HepG2 (cell line): Measurements from ENCODE around the gene S100A16. TPM values are rescaled to one million over a fixed set of nuclear protein-coding genes. Genes with fewer than 3 reads are reported as not detected.

Source experiments
- ASH2L ChIP-seq: fragments of 300-600, 200-600 bp; sonication (generic); IDR thresholded peaks from 2 replicates; pipeline ENCODE4 v1.7.0; 2017; ENCODE audit warnings: low read depth, mild to moderate bottlenecking, moderate library complexity, mixed read lengths, low read length; ENCODE audit not compliant: insufficient read length
- BRF2 ChIP-seq: sonication (generic); formaldehyde crosslinking; IDR thresholded peaks from 2 replicates; pipeline ENCODE4 v1.8.1; 2022; ENCODE audit warnings: mild to moderate bottlenecking, missing genetic modification reagents
- EZH2 ChIP-seq: conservative IDR thresholded peaks from 2 replicates; pipeline ENCODE4 v1.6.1; 2012; ENCODE audit warnings: mild to moderate bottlenecking, low read depth, low read length, moderate library complexity
- FIP1L1 ChIP-seq: fragments of 200-400 bp; formaldehyde crosslinking; IDR thresholded peaks from 2 replicates; pipeline ENCODE4 v1.6.1; 2018; ENCODE audit warnings: low read depth, mild to moderate bottlenecking, low read length, moderate library complexity, borderline replicate concordance; ENCODE audit not compliant: insufficient read depth
- FOXC1 ChIP-seq: sonication (generic); formaldehyde crosslinking; IDR thresholded peaks from 2 replicates; pipeline ENCODE4 v1.8.0; 2022; ENCODE audit warnings: mild to moderate bottlenecking, missing genetic modification reagents, borderline replicate concordance
- HCFC1 ChIP-seq: fragments of 150-350 bp; IDR thresholded peaks from 2 replicates; pipeline ENCODE4 v1.6.1; 2014; ENCODE audit warnings: low read depth, low read length
- MYC ChIP-seq: sonication (generic); formaldehyde crosslinking; IDR thresholded peaks from 2 replicates; pipeline ENCODE4 v1.9.0; 2021; ENCODE audit warnings: missing genetic modification reagents, borderline replicate concordance
- NR2F1 ChIP-seq, 2 experiments: fragments of 450-650 bp in 1 of 2; formaldehyde crosslinking in 1 of 2; IDR thresholded peaks; 2 replicates each; pipeline versions ENCODE4 v1.5.0 to v1.6.1; 2016 to 2020; ENCODE audit warnings: mild to moderate bottlenecking in 1 of 2, missing compliant biosample characterization in 1 of 2, missing genetic modification reagents in 1 of 2, moderate library complexity in 1 of 2
- PTBP1 ChIP-seq: fragments of 200-400 bp; formaldehyde crosslinking; IDR thresholded peaks from 2 replicates; pipeline ENCODE4 v1.6.1; 2018; ENCODE audit warnings: low read length, low read depth; ENCODE audit not compliant: poor library complexity, severe bottlenecking
- RAD51 ChIP-seq: fragments of 450-650 bp; IDR thresholded peaks from 2 replicates; pipeline ENCODE4 v1.6.1; 2016; ENCODE audit warnings: borderline replicate concordance
- RNF219 ChIP-seq: sonication (generic); formaldehyde crosslinking; IDR thresholded peaks from 2 replicates; pipeline ENCODE4 v1.5.0; 2020; ENCODE audit warnings: mild to moderate bottlenecking, missing genetic modification reagents
- SALL1 ChIP-seq: sonication (generic); formaldehyde crosslinking; IDR thresholded peaks from 2 replicates; pipeline ENCODE4 v1.8.0; 2022; ENCODE audit warnings: mild to moderate bottlenecking, missing genetic modification reagents
- SALL2 ChIP-seq: sonication (generic); formaldehyde crosslinking; IDR thresholded peaks from 2 replicates; pipeline ENCODE4 v1.8.1; 2023; ENCODE audit warnings: mild to moderate bottlenecking, missing genetic modification reagents, inconsistent platforms
- SMAD1 ChIP-seq: sonication (generic); formaldehyde crosslinking; IDR thresholded peaks from 2 replicates; pipeline ENCODE4 v1.4.0; 2020; ENCODE audit warnings: missing genetic modification reagents, low read depth, mild to moderate bottlenecking, borderline replicate concordance
- SPEN ChIP-seq: sonication (generic); formaldehyde crosslinking; IDR thresholded peaks from 2 replicates; pipeline ENCODE4 v1.5.1; 2020; ENCODE audit warnings: low read depth, mild to moderate bottlenecking, missing genetic modification reagents
- TP53 ChIP-seq: sonication (generic); formaldehyde crosslinking; conservative IDR thresholded peaks from 2 replicates; pipeline ENCODE4 v1.4.0; 2020; ENCODE audit warnings: missing genetic modification reagents
- ZC3H13 ChIP-seq: sonication (generic); formaldehyde crosslinking; IDR thresholded peaks from 2 replicates; pipeline ENCODE4 v1.8.1; 2023; ENCODE audit warnings: mild to moderate bottlenecking, missing genetic modification reagents, moderate library complexity
- ZFX ChIP-seq: sonication (generic); formaldehyde crosslinking; IDR thresholded peaks from 2 replicates; pipeline ENCODE4 v1.4.0; 2020; ENCODE audit warnings: mild to moderate bottlenecking, low read depth, missing genetic modification reagents, moderate library complexity
- ZIK1 ChIP-seq: sonication (generic); formaldehyde crosslinking; IDR thresholded peaks from 2 replicates; pipeline ENCODE4 v1.5.0; 2020; ENCODE audit warnings: mild to moderate bottlenecking, low read depth, missing genetic modification reagents, borderline replicate concordance
- ZNF235 ChIP-seq: sonication (generic); formaldehyde crosslinking; IDR thresholded peaks from 2 replicates; pipeline ENCODE4 v1.8.1; 2023; ENCODE audit warnings: mild to moderate bottlenecking, missing genetic modification reagents, borderline replicate concordance
- ZNF260 ChIP-seq: sonication (generic); formaldehyde crosslinking; IDR thresholded peaks from 2 replicates; pipeline ENCODE4 v1.4.0; 2020; ENCODE audit warnings: missing genetic modification reagents, low read depth, mild to moderate bottlenecking, borderline replicate concordance
- ZNF3 ChIP-seq: IDR thresholded peaks from 2 replicates; pipeline ENCODE4 v1.7.0; 2017; ENCODE audit warnings: inconsistent platforms
- ZNF672 ChIP-seq: sonication (generic); formaldehyde crosslinking; IDR thresholded peaks from 2 replicates; pipeline ENCODE4 v1.8.1; 2022; ENCODE audit warnings: missing genetic modification reagents
- ZSCAN20 ChIP-seq: sonication (generic); formaldehyde crosslinking; IDR thresholded peaks from 2 replicates; pipeline ENCODE4 v1.4.0; 2020; ENCODE audit warnings: missing genetic modification reagents, mild to moderate bottlenecking, borderline replicate concordance
- polyA plus RNA-seq, 8 experiments: library from polyadenylated mRNA; depleted of rRNA in 3 of 8; stranded (reverse) in 7 of 8; unstranded in 1 of 8; fragments of >200 nt; fragmentation: Illumina TruSeq in 4 of 8; extraction: Trizol in 4 of 8; gene quantifications; 2 replicates each; pipeline versions ENCODE4 v1.2.1 to v1.2.3, GENCODE V29; 2011 to 2016; ENCODE audit warnings: low read depth in 4 of 8, missing spikeins in 1 of 8, mixed read lengths in 1 of 8; ENCODE audit not compliant: insufficient read depth in 1 of 8
- total RNA-seq, 5 experiments: library from RNA; depleted of rRNA; stranded (reverse); fragments of >200 nt; fragmentation: Illumina TruSeq; extraction: Trizol; gene quantifications; 2 replicates each; pipeline ENCODE4 v1.2.3, GENCODE V29; 2016; ENCODE audit warnings: low read depth in 1 of 5

S100A16 gene
- total and polyA plus RNA-seq, 2 of the 13 experiments (the other 11 are each of a cell fraction or from before 2014, with no cell fraction given): 46.0 to 195 TPM

GRCh38 chr1:153566414-153567371, 46.2 kb downstream of the S100A16 start (continued):
- no peak for TF ChIP-seq ASH2L
- no peak for TF ChIP-seq PTBP1
- no peak for TF ChIP-seq ZIK1
- TF ChIP-seq ZC3H13 (CRISPR knock-in tag): no peak
- TF ChIP-seq EZH2: no peak
- TF ChIP-seq MYC: peak; percentile 41; the same call in 1 of the 2 replicates
- TF ChIP-seq NR2F1 (CRISPR knock-in tag; IDR thresholded peaks at IDR 0.05): no peak
- no peak for TF ChIP-seq RAD51
- no peak for TF ChIP-seq ZSCAN20 (CRISPR knock-in tag)
- no peak for TF ChIP-seq ZNF672
- no peak for TF ChIP-seq ZNF235 (CRISPR knock-in tag)
- no peak; the same call in 1 of the 2 replicates for TF ChIP-seq SPEN (CRISPR knock-in tag)
- no peak for TF ChIP-seq HCFC1
- no peak for TF ChIP-seq BRF2 (CRISPR knock-in tag)
- no peak for TF ChIP-seq ZNF260 (CRISPR knock-in tag)
- TF ChIP-seq ZFX: peak; percentile 63
- TF ChIP-seq ZNF3 (CRISPR knock-in tag): no peak
- no peak for TF ChIP-seq SALL2 (CRISPR knock-in tag)
- no peak for TF ChIP-seq SMAD1
- no peak for TF ChIP-seq TP53
- TF ChIP-seq FIP1L1: no peak
- no peak for TF ChIP-seq FOXC1
- no peak for TF ChIP-seq RNF219 (CRISPR knock-in tag)
- TF ChIP-seq SALL1 (CRISPR knock-in tag): peak; percentile 62; the same call in 1 of the 2 replicates
